GM12891 (cell line): ENCODE results near the gene ADAMTS8.

Experiments
- DNase-seq: peaks from one replicate; pipeline ENCODE4 v3.0.0; 2011; ENCODE audit warnings: low spot score; ENCODE audit not compliant: insufficient read length
- FAIRE-seq: peaks from 2 replicates; lab custom pipeline; 2011; peaks lifted over from hg19 to GRCh38; lab: Jason Lieb, UNC
- PAX5 ChIP-seq: IDR thresholded peaks from 2 replicates; pipeline ENCODE4 v1.6.1; 2011; ENCODE audit warnings: low read length, moderate library complexity, mild to moderate bottlenecking; ENCODE audit not compliant: insufficient read depth, severe bottlenecking
- POLR2A ChIP-seq: IDR thresholded peaks from 2 replicates; pipeline ENCODE4 v1.6.1; 2011; ENCODE audit warnings: low read depth, low read length, control low read depth
- POLR2AphosphoS5 ChIP-seq: IDR thresholded peaks from 2 replicates; pipeline ENCODE4 v1.6.1; 2011; ENCODE audit warnings: low read depth, low read length, control low read depth
- POU2F2 ChIP-seq: IDR thresholded peaks from 2 replicates; pipeline ENCODE4 v1.6.1; 2011; ENCODE audit warnings: low read depth, mild to moderate bottlenecking, control low read depth, low read length, moderate library complexity
- SPI1 ChIP-seq: IDR thresholded peaks from 2 replicates; pipeline ENCODE4 v1.6.1; 2011; ENCODE audit warnings: low read depth, low read length, control low read depth
- TAF1 ChIP-seq: IDR thresholded peaks from 2 replicates; pipeline ENCODE4 v1.6.1; 2011; ENCODE audit warnings: low read depth, low read length, control low read depth

Gene ADAMTS8

GRCh38 chr11:130452176-130452575 is 23.8 kb upstream of the ADAMTS8 start:
- TF ChIP-seq POLR2AphosphoS5: no peak
- no peak for TF ChIP-seq SPI1
- no peak for TF ChIP-seq POU2F2
- TF ChIP-seq PAX5: no peak
- TF ChIP-seq TAF1: no peak
- no peak for TF ChIP-seq POLR2A
- no peak for DNase-seq
- FAIRE-seq: no peak

- DNase-seq: no peak
- TF ChIP-seq PAX5 (no peak), TAF1 (no peak), POLR2AphosphoS5 (no peak), POLR2A (no peak), POU2F2 (no peak), SPI1 (no peak)
- FAIRE-seq: no peak
Observed at GRCh38 chr11:130451231-130452019, 23.0 kb upstream of the ADAMTS8 start.

- no peak for DNase-seq
- TF ChIP-seq PAX5 (no peak), SPI1 (no peak), POLR2A (no peak), POU2F2 (no peak), POLR2AphosphoS5 (no peak), TAF1 (no peak)
- FAIRE-seq: no peak
Observed at GRCh38 chr11:130449996-130450769, 21.8 kb upstream of the ADAMTS8 start.

- TF ChIP-seq POU2F2: no peak
- no peak for TF ChIP-seq PAX5
- TF ChIP-seq TAF1: no peak
- no peak for TF ChIP-seq POLR2A
- TF ChIP-seq POLR2AphosphoS5: no peak
- TF ChIP-seq SPI1: no peak
- DNase-seq (no peak), FAIRE-seq (no peak)
Observed at GRCh38 chr11:130449310-130449990, 21.0 kb upstream of the ADAMTS8 start.

- FAIRE-seq (no peak), DNase-seq (no peak)
- TF ChIP-seq TAF1 (no peak), POLR2AphosphoS5 (no peak), SPI1 (no peak)
Observed at GRCh38 chr11:130448416-130449309, 20.3 kb upstream of the ADAMTS8 start, which contains the start of gene ADAMTS15. Gene ADAMTS15 (plus strand): TSS chr11:130448645. CDS start chr11:130448974, 329 bp downstream.

GRCh38 chr11:130448039-130448415 is 19.6 kb upstream of the ADAMTS8 start:
- FAIRE-seq: no peak

GRCh38 chr11:130445788-130446187 is 17.4 kb upstream of the ADAMTS8 start:
- DNase-seq (no peak), FAIRE-seq (no peak)

More at GRCh38 chr11:130448039-130448415, 19.6 kb upstream of the ADAMTS8 start:
- no peak for DNase-seq
- TF ChIP-seq TAF1 (no peak), PAX5 (no peak), POLR2A (no peak), POU2F2 (no peak), SPI1 (no peak), POLR2AphosphoS5 (no peak)

GRCh38 chr11:130442737-130443136 is 14.3 kb upstream of the ADAMTS8 start:
- no peak for FAIRE-seq

More at GRCh38 chr11:130445788-130446187, 17.4 kb upstream of the ADAMTS8 start:
- TF ChIP-seq TAF1: no peak
- no peak for TF ChIP-seq SPI1
- no peak for TF ChIP-seq POU2F2
- no peak for TF ChIP-seq PAX5
- no peak for TF ChIP-seq POLR2A
- TF ChIP-seq POLR2AphosphoS5: no peak

More at GRCh38 chr11:130442737-130443136, 14.3 kb upstream of the ADAMTS8 start:
- TF ChIP-seq POLR2A (no peak), POLR2AphosphoS5 (no peak), PAX5 (no peak), TAF1 (no peak), POU2F2 (no peak), SPI1 (no peak)
- no peak for DNase-seq
